GM18873 (cell line): ENCODE measurements around the gene LCK.
A peak's percentile ranks its signal among the peaks of the same experiment; 100 is the strongest.

Source experiments
- ATAC-seq: cut with Tn5 transposase; IDR thresholded peaks from one replicate; pipeline ENCODE4 v1.9.1; 2021; ENCODE audit warnings: mild to moderate bottlenecking, moderate library complexity, moderate number of reproducible peaks; ENCODE audit not compliant: unreplicated experiment, low FRiP score

The LCK gene

GRCh38 chr1:32250893-32251716, at the start of gene LCK:
TSS of gene LCK (plus strand) at chr1:32251265. CDS start at chr1:32274330, 23,065 bp downstream.
- no peak for ATAC-seq

DNA sequence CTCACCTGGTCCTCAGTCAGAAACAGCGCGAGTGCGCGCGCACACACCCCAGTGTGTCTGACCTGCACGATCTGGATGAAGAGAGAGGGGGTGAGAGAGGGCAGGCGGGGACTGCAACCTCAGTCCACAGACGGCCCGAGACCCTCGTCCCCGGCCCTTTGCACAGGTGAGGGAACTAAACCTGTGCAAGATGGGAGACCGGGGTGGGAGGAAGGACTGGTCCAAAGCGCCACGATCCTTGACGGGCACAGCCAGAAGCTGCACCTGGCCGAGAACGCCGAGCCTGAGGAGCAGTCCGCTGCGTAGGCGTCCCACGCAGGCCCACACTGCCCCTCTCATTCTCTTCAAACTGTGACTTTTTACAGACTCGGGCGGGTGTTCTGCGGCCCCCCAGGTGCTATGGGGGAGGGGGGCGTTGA, 46.1 kb upstream of the LCK start:
- ATAC-seq, result no peak

DNA sequence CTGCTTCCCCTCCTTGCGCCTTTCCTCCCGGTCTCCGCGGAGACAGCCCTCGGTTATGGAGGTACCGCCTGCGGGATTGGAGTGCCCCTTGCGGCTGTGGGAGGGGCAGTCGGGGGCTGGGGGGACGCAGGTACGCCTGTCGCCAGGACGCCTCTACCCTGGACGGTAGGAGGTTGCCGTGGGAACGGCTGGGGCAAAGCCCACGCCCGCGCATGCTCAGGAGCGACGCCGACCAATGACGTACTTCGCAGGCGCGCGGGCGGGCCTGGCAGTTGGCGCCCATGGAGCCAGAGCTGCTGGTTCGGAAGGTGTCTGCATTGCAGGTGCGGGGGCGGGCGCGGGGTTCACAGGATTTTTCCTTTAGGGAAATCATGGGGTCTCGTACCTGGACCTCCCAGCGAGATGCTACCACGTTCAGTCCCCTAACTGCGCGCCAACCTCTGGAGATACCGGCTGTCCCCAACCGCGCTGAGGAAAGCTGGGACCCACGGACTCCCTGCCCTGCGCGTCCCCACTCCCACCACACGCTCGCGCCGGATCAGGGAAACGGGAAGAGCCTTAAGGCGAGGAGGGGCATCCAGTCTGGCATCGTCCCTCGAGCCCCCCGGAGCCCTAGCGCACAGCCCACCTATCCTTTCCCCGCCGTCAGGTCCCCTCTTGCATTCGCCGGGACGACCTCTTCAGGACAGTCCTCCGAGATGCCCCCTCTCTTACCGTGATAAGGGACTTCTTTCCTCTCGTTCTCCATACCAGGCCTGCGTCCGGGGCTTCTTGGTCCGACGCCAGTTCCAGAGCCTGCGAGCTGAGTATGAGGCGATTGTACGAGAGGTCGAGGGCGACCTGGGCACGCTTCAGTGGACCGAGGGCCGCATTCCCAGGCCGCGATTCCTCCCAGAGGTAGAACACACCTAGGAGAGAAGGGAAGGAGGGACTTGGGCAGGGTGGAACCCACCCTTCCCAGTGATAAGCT, 45.4 kb upstream of the LCK start, which contains the start of gene IQCC:
TSS of gene IQCC (plus strand) at position 271 of the 970 bp plus-strand sequence. CDS start at position 282, 11 bp downstream.
- ATAC-seq, result no peak

GRCh38 chr1:32208469-32208868, 42.6 kb upstream of the LCK start:
- no peak for ATAC-seq

DNA sequence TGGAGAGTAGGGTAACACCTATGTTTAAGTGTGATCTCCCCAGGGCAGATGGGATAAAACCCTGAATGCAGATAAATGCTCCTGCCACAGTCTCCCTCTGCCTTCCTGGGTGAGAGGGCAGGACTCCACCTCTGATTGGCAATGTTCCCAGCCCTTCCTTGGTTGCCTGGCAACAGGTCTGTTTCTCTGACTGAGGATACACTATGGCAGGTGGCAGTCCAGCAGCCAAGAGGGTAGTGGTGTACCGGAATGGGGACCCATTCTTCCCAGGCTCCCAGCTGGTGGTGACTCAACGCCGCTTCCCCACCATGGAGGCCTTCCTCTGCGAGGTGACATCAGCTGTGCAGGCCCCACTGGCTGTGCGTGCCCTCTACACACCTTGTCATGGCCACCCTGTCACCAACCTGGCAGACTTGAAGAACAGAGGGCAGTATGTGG, 42.2 kb upstream of the LCK start, which contains the start of gene DCDC2B:
TSS of gene DCDC2B (plus strand) at position 199 of the 438 bp plus-strand sequence. CDS start at position 204, 5 bp downstream.
- no peak for ATAC-seq

DNA sequence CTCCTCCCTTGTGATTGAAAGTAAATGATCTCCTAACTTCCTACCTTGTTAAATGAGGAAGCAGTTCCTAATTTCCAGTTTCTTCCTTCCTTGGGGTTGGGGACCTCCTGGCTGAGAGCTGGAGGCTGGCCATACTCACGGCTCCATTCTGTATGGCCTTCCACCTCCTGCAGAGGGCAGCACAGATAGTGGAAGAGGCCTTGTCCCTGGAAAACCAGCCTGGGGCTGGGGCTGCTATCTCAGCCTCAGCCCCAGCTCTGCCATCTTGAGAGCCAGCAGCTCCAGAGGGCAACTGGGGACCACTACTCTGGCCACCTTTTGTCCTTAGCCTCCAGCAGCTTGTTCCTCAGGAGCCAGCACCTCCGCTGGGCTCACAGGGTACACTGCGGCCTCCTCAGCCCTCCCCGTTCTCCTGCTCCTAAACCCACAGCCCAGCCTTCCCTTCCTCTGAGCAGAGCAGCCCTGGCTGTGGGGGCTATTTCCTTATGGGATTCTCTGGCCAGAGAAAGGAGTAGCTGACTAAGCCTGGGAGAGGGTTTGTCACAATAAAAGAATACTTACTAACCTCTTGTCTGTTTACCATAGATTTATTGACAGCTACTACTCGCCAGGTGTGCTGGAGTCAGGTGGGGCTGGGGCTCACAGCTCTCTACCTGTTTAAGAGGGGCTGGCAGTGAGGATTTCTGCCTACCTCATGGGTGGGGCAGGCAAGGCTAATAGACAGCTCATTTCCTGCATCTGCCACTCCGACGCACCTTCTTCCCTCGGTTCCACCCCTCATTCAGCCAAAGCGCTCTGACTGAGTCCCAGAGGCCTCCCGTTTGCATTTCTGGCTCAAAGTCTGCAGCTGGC, 35.2 kb upstream of the LCK start:
- no peak for ATAC-seq

DNA sequence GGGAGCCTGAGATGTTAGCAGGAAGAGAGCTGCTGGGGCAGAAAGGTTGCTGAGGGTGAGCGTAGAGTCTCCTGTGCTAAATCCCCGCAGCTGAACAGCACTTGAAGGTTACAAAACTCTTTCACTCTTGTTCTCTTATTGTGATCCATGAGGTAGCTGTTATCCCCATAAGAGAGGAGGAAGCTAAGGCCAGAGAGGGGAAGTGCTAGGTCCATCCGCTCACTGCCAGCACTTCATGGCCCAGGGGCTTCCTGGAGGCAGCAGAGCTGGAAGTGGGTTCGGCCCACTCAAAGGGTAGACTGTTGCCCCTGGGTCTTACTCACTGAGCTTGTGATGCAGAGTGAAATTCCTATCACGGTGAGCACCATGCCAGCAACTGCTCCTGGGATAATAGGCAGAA, 34.5 kb upstream of the LCK start:
- no peak for ATAC-seq

GRCh38 chr1:32219022-32219421, 32.0 kb upstream of the LCK start:
- ATAC-seq, result no peak

DNA sequence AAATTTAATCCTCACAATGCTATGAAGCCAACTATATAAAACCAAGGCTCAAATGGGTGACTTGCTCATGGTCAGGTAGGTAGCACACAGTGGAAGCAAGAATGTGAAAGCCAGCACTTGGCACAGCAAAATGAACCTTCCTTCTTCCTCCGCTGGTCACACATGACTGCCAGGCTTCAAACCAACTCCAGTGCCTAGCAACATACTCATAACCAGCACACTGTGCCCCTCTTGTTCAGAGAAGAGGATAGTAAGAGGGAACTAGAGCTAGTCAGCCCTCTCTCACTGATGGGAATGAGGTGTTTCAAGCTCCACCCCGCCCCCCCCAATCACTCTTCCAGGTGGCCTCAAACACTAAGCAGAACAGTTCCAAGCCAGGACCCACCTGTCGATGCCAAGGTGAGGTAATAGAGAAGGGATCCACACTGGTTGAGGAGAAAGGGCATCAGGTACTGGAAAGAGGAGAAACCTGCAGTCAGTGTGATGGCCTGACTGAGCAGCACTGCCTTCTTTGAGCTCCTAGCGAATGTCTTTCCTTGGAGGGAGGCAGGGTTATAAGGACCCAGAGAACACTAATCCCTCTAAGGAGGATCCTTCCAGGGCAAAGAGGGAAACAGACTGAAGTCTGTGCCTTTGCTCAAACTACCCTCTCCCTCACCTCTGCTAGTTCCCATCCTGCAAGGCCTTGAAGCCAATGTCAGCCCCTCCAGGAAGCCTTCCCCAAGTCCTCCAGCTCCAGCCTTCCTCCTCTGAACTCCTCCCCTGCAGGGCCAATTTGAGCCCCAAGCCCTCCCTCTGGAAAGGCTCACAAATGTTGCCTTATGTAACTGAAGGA, 30.1 kb upstream of the LCK start:
- no peak for ATAC-seq

GRCh38 chr1:32221581-32221979, 29.5 kb upstream of the LCK start:
- ATAC-seq, result no peak

DNA sequence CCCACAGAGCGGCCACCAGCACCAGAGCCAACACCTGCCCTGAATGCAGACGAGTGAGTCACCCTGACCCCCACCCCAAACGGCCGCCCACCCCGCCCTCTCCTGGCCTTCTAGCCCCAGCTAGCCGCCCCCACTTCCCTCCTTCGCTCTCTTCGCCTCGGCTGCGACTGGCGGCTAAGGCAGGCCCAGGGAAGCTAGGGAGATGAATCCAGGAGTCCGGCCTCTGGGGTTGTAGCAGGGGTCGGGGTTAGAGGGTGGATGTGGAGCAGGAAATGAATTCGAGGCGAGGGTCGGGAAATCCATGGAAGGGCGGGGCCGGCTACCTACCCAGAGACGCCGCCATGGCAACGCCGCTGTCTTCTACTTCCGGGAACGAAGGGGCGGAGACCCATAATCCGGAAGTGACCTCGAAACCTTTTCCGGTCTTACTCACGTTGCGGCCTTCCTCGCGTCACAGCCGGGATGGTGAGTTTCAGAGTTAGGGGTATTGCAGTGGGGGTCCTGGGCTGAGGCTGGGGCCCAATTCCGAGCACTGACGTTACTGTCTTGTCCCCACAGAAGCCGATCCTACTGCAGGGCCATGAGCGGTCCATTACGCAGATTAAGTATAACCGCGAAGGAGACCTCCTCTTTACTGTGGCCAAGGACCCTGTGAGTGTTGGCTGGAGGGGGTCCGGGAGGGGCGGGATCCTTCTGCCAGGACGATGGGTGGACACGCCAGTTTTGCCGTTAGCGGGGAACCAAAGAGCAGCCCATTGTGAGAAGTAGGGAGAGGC, 28.9 kb upstream of the LCK start, which contains the start of the genes EIF3I and TMEM234:
TSS of gene EIF3I (plus strand) at position 428 of the 776 bp plus-strand sequence. CDS start at position 463, 35 bp downstream.
TSS of gene TMEM234 (minus strand) at position 374 of the 776 bp plus-strand sequence. CDS start at position 343, 31 bp downstream.
- ATAC-seq, result peak; percentile 68

GRCh38 chr1:32223683-32224082, 27.4 kb upstream of the LCK start:
- no peak for ATAC-seq

DNA sequence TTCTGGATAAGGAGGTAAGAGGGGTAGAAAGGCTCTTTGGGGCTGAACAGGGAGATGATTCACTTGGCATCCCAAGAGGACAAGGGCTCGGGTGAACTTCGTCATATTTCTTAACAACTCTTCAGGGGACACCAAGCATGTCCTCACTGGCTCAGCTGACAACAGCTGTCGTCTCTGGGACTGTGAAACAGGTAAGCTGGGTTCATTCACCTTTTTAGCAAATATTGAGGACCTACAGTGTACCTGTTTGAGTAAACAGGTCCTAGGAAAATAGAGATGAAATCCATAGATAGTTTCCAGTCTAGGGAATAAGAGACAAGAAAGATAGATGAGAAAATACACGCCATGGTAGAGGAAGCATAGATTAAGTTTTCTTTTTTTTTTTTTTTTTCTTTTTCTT, 26.8 kb upstream of the LCK start:
- ATAC-seq, result no peak

GRCh38 chr1:32228771-32229170, 22.3 kb upstream of the LCK start:
- no peak for ATAC-seq

GRCh38 chr1:32231843-32232432, 19.1 kb upstream of the LCK start:
- ATAC-seq, result no peak

- no peak for ATAC-seq
Measured at GRCh38 chr1:32232558-32233304, 18.3 kb upstream of the LCK start.

GRCh38 chr1:32234792-32235191, 16.3 kb upstream of the LCK start:
- ATAC-seq, result no peak
